NCI-H2029 treated with DMSO at 0.1 percent for 48 hours (cell line): Measurements from ENCODE around the gene STRIP1.
"Not testable (repeated sequence)": the region's sequence is repeated elsewhere in the genome, so short reads cannot be mapped to it uniquely, and the experiment has no call there.

Experiments used
- DNase-seq: peaks from one replicate; lab custom pipeline; 2025; lab: John Stamatoyannopoulos, UW

The STRIP1 gene

DNA sequence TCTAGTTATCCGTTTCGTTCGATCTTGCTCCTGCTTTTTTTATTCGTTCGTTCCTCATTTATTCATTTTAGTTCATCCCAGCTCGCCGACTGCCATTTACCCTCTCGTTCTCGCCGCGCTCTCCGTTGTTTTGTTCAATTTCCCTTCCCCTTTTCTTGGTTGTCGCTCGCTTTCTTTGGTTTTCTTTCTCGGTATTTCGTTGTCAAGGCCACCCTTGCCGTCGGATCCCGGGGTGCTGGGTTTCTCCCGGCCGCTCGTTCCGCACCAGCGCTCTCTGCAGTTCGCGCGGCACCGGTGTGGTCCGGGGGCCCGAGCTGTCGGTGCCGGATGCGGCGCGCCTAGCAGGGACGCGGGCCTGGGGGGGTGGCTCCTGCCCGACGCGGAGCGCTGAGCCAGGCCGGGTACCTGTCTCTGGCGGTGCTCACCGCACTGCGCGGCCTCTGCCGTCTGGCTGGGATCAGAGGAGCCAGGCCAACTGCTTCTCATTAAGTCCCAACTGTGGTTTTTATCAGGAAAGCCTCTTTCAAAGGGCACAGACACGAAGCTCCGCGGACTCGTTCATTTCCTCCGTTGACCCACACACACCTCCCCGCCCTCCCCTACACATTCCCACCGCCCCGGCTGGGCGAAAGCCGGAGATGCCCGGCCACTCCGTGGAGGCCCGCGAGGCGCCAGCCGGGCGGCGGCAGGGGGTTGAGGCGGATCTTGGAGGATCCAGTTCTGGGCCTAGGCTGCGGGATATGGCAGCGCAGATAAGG lies 34.4 kb downstream of the STRIP1 start:
- DNase-seq = no peak

DNA sequence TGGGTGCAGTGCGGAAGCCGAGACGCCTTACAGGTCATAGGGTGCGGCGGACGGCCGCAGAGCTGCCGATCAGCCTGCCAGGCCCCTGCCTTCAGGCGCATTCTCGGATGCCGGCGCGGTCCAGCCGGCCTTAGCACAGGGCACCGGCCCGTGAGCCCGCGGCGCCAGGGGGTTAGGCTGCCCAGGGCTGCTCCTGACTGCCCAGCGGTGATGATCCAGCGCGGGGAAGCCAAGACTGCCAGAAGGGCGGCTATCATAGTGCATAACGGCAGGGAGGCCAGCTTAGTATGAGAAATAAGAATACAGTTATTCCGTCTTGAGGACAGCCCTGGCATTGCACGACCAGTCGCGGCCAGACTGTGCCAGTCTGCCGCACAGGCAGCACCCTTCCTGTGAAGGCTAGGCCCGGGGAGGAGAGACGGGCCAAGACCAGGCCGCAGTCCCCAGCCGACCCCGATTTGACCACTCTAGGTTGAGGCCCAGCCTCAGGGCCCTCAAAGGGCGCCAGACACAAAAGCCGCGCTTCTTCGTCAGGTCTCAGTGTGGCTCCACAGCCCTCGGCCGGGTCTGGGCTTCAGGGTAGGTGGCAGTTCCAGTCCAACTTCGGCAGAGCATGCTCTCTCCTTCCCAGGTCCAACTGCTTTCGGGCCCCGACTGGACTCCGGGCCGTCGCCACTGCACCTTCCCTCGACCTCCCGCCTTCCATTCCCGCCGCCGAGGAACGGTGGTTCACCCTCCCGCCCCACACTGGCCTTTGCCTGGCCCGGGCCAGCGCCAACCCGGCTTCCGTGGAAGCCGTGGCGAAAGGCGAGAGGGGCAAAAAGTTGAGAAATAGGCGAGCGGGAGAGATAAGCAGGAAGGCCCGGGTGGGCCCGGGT lies 35.2 kb downstream of the STRIP1 start:
- no peak for DNase-seq

DNA sequence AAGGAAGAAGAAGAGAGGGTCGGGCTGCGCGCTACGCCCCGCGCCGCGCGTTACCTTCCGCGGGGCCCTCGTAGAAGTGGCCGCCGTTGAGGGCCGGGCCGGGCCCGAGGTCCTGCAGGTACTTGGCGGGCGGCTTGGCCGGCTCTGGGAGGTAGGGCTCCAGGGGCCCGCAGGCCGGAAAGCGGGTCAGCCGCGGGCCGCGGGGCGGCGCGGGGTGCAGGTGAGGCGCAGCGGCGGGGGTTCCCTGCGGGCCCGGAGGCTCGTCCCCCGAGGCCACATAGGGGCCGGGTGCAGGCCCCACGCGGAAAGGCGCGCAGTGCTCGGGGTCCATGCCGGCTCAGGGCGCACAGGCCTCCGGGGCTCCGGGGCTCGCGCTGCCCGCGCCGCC lies 35.9 kb downstream of the STRIP1 start:
- DNase-seq = no peak

DNA sequence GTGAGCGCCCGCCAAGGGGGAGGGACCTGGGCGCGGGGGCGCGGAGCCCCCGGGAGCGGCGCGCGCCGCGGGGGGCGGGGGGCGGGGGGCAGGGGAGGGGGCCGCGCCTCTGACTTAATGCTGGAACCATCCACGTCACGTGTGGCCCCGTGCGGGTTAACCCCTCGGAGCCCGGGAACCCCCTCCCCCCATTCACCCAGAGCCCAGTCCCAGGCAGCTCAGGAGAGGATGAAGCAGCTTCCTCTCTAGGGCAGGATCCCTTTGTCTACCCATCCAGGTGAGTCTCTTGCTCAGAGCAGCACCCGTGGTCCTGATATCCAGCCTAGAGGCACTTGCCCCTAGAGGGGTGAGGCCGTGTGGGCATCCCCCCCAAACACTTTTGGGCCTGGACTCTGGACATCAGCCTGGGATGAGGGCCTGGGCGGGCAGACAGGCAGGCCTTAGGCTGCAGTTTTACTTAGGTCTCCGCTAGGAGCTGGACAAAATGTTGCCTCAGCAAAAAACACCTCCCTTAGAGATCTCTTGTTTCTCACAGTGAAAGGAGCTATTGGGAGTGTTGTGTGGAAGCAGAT lies 36.3 kb downstream of the STRIP1 start, which contains the start of gene ALX3:
TSS of gene ALX3 (minus strand) at position 2 of the 572 bp plus-strand sequence. CDS start 60 bp downstream, outside the sequence.
- no peak for DNase-seq

DNA sequence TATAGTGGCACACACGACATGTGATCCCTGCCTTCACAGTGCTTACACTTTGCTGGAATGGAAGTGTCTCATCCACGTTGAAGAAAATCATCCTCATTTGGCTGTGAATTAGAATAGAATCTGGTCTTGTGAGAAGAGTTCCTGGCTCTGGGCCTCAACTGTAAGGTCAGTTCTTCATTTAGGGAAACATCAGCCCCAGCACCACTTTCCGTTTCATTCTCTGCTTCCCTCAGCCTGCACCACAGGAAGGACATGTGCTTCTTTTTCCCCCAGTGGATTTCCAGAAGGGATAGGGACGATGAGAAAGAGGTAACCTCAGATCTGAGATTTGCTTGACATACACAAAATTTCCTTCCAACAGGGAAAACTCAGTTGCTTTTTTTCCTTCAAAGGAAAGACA lies 39.7 kb downstream of the STRIP1 start:
- DNase-seq = no peak

DNA sequence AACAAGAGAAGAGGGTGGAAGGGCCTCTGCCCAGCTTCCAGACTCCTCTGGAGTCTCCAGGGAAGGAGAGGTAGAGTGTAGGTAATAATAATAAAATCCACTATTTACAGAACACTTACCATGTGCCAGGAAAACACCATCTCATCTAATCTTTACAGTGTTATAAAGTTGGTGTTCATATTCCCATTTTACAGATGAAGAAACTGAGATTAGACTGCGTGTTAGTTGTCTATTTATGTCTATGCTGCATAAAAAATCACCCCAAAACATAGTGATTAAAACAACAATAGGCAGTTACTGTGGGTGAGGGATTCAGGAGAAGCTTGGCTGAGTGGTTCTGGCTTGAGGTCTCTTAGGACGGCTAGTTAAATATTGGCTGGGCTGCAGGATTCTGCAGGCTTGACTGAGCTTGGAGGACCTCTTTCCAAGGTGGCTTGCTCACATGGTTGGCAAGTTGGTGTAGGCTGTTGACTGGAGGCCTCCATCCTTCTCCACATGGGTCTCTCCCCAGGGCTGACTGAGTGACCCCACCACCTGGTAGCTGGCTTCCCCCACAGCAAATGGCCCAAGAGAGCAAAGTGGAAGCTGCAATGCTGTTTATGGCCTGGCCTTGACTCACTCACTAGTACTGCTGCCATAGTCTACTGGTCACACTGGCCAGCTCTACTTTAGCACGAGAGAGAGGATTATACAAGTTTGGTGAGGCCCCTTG lies 42.5 kb downstream of the STRIP1 start:
- no peak for DNase-seq

DNA sequence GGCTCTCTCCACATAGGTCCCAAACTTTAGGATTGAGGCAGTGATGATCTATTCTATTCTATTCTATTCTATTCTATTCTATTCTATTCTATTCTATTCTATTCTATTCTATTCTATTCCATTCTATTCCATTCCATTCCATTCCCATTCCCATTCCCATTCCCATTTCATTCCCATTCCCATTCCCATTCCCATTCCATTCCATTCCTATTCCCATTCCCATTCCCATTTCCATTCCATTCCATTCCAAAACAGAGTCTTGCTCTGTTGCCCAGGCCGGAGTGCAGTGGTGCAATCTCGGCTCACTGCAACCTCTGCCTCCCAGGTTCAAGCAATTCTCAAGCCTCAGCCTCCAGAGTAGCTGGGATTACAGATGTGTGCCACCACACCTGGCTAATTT lies 45.6 kb downstream of the STRIP1 start:
- DNase-seq = not testable (repeated sequence)

DNA sequence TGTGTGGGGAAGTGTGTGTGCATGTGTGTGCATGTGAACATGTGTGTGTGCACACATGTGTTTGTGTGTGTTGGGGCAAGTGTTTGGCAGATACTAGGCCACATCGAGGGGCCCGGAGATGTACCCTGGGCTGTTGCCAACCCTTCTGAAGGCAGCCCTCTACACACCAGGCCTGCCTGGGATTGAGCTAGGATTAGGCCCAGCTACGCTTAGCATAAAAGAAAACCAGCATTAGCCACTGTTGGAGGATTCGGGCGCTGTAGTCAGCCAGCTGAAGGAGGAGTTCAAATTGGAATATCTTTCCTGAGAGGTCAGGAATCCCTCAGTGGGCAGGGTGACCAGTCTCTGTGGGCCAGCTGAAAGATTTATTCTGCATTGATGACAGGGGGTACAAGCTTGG lies 46.6 kb downstream of the STRIP1 start:
- no peak for DNase-seq

DNA sequence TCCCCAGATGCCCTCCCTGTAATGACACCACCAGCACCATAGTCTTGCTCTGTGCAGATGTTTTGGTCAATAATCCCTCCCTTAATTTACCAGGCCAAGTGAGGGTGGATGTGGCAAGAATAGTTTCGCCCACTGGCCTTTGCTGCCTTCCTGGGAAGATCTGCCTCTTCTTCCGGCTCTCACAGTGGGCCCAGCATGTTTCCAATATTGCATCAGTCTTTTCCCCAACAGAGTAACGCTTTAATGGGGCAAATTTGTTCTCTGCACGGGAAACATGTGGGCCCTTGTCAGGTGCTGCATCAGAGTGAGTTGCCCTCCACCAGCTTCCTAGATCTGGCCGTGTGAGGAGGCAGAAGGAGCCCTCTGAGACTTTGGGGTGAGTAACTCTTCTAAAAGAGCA lies 48.1 kb downstream of the STRIP1 start:
- DNase-seq = no peak

DNA sequence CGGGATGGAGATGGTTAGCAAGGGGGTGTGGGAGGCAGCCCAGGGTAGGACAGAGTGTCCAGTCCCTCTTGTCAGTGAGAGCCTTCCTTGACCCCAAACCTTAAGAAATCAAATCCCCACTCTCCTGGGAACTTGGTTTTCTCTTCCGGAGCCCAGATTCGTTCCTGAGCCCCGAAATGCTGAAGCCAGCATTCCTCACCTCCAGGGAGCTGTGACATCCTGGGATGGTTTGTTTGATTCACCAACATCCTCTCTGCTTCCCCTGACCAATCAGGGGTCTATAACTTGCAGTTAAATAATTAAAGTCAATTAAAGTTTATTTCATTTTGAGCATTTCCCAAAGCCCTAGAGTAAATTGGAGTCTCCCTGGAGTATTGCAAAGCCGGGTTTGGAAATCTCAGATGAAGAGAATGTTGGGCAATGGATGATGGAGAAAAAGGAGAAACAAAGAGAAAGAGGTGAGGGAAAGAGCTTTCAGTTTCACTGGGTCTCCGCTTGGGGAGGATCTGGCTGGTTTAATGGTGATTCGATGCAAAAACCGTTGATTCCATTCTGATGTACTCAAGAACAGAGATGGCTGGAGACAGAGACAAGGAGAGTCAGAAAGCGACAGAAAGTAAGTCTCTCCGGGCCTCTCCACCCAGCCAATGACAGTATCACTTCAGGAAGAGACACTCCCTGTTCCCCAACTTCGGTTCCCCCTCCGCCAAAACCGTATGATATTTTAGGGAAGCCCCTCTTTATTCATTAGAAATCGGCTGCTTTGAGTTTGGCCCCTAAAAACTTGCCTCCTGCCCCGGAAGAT lies 48.8 kb downstream of the STRIP1 start:
- DNase-seq = no peak

DNA sequence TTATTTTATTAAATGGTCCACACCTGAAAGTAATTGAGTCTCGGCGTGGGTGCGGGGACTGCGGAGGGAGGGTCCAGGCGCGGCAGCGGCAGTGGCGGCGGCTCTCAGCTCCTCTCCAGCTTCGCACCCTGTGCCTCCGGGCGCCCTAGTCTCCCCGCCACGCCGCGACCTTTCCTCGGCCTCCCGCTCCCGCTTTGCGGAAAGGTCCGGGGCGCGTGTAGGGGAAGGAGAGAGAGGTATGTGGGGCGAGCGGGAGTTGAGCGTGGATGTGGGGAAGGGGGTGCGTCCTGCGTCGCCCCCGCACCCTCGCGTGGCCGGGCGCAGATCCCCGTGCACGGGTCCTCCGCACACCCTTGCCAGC lies 49.4 kb downstream of the STRIP1 start:
- no peak for DNase-seq

DNA sequence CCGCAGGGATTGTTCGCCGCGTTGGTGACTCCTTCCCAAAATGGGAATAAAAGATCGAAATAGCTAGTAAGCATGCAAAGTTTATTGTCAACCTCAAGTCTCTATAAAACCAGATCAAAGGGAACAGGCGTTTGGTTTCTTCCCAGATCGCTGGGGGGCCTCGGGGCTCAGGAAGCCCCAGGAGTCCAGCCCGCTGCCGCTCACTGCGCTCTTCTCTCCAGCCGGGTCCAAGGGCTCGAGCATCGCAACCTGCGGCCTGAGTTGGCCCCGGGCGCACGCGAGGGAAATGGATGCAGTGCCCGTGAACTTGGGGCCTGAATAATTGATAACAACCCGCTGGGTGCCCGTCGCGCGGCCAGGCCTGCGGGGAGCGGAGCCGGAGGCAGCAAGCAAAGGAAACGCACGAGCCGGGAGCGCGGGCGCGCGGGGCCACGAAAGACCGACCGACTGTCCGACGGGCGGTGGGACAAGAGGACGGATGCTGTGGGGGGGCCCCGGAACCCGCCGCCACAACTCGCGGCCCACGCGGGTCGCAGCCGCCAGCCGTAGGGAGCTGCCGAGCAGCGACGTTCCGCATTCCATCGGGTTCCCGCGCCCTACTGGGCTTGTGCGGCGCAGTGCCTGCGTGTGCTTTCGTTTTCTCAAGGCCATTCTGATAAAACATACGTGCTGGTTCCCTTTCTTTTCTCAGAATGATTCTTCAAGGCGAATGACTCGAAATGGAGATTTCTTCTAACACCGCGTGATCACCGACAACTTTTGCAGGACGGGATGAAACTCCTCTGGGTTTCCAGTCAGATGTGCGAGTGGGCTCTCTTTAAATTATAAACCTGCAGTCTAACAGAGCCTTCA lies 50.0 kb downstream of the STRIP1 start:
- DNase-seq = no peak

DNA sequence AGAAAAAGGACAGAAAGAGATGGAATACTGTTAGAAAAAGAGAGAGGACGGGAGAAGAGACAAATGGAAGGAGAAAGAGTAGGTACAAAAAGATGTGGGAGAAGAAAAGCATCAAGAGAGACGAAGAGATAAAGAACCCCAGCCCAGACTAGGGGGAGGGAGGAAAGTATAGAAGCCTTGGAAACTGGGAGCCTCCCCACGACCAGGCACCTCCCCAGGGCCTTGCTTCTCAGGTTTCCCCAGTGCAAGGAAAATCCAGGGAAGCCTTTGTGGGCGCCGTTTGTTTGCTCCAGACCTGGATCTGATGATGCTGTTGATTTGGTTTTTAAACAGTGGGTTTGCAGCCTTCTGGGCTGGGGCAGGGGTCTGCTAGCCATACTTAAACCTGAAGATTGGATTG lies 51.2 kb downstream of the STRIP1 start:
- no peak for DNase-seq

DNA sequence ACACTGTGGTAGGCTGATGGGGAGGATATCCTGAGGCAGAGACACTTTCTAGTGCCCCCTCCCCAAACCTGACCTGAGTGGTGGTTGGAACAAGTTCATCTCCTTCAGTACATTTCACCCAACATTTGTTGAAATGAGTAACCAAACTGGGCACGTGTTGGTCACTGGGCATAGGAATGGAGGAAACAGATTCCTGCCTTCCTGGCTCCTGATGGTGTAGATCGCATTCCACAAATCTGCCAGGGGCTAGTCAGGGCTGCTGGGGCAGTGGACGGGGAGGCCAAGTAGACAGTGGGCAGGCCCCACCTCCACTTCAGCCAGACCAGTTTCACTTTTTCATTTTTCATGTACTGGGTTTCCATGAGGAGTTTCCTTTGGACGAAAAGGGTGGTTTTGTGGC lies 52.5 kb downstream of the STRIP1 start:
- DNase-seq = no peak

DNA sequence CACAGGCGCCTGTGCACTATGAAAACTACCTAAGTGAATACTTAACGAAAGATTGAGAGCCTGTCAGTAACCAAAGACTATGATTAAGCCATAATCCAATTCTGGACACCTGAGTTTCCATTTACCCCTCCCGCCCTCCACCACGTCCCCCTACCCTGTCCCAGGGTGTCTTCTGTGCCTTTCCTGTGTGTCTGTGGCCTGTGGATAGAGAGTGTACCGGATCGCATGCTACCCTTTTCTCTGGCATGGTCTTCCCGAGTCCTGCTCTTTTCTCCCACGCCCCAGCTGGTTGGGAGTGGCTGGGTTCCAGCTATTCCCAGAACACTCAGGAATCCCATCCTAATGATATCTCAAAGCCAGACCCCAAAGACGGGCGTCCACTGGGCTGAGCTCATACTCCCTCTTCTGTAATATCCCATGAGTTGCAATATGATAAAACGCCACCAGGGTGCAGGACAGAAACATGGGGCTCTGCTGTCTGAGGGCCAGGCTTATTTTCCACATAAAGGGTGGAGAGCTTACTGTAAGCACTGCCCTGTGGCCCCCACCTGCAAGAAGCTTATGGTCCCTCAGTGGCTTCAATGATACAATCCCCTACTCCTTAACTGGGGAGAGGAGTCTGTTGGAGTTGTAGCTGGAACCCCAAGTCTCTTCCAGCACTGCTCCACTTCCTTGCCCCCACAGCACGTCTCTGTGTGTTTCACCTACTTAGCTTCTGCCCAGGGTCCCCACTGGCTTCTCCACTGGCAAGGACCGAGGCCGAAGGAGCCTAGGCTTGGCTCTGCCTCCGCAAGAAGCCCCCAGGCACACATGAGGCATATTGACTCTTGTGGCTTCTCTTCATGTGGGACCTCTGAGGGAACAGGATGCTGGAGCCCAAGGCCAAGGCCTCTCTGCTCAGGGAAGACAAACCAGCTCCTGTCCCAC lies 53.7 kb downstream of the STRIP1 start:
- peak; percentile 9 for DNase-seq

DNA sequence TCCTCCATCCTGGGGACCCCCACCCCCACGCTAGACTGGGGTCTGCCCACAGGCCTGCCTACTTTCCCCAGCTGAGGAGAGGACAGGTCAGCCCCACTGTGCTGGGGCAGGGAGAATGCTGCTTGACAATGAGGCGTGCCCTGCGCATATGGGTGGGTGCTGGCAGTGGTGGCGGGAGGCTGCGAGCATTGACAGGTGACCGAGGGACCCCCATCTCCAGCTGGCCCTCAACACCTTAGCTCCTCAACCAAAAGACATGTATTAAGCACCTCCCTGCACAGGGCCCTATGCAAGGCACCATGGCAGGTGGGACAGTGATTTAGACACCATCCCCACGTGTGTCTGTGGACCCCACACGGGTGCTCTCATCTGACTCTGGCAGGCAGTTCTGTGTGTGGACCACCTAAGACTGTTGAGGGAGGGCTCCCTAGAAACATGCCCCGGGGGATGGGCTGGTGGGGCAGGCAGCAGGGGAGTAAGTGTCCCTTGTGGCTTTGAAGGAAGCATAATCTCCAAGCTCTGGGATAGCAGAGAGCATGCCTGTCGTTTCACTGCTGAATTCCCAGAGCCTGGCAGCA lies 54.4 kb downstream of the STRIP1 start:
- DNase-seq = no peak

DNA sequence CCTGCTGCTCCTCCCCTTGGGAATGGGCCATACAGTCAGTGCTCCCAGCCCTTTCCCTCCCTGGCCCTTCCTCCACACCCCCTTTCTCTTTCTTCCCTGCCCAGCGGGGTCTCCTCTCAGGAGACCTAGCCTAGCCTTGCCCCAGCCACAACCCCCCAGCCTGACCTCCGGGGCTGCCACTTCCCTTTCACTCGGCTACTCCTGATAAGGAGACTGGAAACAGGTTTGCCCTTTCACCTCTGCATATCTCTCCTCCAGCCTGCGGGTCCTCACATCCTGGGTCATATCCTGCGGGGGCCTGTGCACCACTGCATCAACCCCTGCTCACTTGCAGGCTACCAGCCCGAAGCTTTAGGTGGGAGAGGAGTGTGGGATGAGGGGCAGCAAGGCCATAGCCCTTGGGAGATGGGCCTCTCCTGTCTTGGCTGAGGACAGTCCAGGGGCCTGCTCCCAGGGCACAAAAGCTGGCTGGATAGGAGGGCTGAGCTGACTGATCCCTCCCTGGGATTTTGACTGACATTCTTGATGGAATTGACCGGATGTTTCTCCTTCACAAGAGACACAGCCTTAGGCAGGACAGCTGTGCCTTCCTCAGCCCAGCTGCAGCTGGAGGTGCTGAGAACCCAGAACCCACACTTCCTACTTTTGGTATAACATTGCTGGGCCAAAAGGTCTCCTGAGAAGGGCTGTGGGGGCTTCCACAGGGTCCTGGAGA lies 55.3 kb downstream of the STRIP1 start:
- no peak for DNase-seq

DNA sequence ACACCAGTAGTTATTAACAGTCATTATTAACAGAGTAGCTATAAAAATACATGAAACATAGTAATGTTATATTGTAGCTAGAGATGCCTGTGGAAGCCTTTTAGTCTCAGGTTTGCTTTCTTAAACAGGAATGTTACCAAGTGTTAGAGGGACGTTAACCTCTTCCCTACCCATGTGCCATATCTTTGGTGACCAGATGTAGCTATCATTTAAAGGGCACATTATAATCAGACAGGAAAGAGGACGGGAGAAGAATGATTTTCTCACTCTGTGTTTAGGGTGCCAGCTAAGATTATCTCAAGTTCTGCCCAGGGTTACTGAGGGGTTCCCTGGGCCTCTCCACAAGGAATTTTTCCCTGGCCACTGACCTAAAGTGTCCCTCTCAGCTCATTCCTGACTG lies 57.0 kb downstream of the STRIP1 start:
- DNase-seq = no peak
